GM19438 (cell line): ENCODE results near the gene UQCRFS1.
"Not testable (repeated sequence)": the region's sequence is repeated elsewhere in the genome, so short reads cannot be mapped to it uniquely, and the experiment has no call there.

ENCODE experiments used
- ATAC-seq: cut with Tn5 transposase; IDR thresholded peaks from one replicate; pipeline ENCODE4 v1.9.1; 2021; ENCODE audit warnings: low read depth; ENCODE audit not compliant: unreplicated experiment

UQCRFS1 gene

DNA sequence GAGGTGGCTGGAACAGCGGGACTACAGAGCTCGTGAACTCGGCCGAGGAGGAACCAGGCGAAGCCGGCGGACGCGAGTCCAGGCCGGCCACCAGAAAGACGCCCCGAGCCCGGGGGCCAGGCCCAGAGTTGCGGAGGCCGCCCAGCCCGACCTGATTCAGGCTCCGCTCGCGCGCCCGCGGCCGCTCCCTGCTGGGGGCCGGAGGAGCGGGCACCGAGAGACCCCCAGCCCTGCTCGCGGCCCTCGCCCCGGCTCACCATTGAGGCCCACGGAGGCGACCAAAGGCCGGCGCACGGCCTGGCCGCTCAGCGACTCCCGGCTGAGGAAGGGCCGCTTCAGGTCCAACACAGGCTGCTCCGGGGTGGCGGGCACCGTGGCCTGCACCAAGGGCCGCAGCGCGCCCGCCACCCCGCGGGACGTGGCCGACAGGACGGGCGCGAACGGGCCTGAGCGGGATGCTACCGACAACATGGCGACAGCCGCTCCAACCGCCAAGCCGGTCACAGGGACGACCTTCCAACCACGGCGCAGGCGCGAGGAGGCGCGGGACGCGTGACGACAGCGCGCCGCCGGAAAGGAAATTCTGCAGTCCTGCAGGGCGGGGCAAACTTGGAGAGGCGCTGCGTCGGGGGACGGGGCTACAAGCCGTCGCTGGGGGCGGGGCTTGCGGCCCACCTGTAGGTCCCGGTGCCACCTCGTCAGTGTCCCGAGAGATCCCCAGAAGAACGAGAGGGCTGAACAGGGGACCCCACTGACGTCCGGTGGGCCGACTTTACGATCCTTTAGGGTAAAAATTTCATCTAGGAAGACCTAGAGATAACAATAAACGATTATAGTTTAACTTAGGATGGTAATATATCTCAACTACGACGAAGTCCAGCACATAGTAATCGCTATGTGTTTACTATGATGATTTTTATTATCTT lies at the start of gene UQCRFS1:
Gene UQCRFS1, minus strand, starts transcription at position 504 of the 926 bp plus-strand sequence. Its CDS starts 33 bp downstream, at position 471.
- ATAC-seq = peak; percentile 95

DNA sequence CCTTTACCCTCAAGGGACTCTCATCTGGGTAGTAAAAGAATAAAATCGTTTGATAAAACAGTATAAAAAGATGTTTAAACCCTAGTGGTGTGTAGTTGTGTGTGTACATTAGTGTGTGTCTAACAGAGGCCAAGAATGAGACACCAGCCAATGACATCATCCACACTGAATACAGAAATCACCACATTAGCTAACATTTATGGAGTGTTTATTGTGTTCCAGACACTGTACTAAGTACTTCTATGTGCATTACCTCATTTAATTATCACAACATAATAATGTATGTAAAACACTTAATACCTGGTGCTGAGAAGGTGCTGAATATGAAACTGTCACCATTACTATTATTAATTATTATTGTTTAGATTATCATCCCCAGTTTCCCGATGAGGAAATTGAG lies 49.1 kb upstream of the UQCRFS1 start:
- ATAC-seq = no peak

GRCh38 chr19:29260477-29261317 lies 47.7 kb upstream of the UQCRFS1 start:
- no peak for ATAC-seq

DNA sequence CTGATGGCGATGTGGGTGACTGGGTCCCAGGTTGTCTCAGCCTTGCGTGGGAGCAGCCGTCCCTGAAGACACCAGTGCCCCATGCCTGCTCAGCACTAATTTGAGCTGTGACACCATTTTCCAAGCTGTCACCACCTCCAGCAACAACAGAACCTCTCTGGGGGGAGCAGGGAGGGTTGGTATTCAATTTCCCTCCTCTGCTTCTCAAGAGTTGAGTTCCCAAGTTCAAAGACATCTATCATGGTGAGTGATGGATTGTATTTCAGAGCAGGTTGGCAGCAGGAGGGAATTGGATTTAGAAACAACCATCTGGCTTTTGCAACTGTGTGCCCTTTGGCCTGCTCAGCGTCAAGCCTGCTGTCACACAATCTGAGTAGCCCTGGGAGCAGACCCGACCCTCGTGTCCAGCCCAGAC lies 46.9 kb upstream of the UQCRFS1 start:
- ATAC-seq = no peak

DNA sequence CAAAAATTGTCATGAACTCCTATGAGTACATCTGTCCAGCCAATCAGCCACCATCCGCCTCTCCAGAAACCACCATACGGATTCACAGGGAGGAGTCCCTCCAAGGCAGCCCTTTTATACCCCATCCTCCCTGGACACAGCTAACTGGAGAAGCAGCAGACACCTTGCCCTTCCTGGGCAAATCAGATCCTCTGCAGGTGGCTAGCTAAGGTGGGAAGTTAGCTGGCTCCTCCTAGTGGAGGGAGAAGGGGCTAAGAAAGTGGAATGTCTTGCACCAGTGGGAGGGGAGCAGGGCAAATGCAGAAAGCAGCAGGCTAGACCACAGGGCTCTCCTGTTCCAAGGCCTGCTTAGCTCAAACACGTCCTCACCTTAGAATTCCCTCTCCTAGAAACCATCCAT lies 46.2 kb upstream of the UQCRFS1 start:
- no peak for ATAC-seq

DNA sequence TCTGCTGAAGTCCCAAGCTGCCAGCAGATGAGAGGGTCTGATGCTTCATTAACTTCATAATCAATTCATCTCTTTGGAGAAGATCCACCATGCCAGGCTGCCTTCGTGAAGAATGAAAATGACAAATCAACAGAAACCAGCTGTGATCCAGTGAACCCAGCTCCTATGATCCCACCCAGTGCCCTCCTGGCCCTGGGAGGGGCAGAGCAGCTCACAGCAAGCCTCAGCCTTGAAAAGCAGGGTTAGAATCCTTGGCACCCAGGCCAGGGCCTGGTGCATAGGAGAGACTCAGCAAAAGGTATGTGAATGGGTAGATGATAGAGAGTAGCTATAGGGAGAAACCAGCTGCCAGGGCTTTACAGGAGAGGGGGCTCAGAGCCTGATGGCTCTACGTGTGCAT lies 43.6 kb upstream of the UQCRFS1 start:
- ATAC-seq = no peak

DNA sequence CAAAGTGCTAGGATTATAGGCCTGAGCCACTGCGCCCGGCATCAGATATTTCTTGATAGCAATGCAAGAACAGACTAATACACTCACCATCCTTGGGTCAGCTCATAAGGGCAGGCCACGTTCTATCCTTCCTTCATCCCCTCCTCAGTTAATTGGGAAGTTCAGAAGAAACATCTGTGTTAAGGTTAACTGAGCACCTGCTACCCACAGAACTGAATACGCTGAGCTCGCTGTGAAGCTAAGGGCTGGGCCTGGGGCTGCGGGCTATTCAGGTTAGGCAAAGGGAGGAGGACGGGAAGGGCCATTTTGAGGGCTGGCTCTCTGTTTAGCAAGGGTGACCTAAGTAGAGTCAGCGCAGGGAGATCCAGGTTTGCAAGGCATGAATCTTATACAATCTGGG lies 43.0 kb upstream of the UQCRFS1 start:
- ATAC-seq = no peak

DNA sequence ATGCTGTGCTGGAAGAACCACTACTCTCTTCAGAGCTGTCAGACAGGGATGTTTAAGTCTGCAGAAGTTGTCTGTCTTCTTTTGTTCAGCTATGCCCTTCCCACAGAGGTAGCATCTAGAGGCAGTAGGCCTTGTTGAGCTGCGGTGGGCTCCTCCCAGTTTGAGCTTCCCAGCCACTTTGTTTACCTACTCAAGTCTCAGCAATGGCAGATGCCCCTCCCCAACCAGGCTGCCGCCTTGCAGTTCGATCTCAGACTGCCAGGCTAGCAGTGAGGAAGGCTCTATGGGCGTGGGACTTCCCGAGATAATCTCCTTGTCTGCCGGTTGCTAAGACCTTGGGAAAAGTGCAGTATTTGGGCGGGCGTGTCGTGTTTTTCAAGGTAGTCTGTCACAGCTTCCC lies 42.1 kb upstream of the UQCRFS1 start:
- no peak for ATAC-seq

DNA sequence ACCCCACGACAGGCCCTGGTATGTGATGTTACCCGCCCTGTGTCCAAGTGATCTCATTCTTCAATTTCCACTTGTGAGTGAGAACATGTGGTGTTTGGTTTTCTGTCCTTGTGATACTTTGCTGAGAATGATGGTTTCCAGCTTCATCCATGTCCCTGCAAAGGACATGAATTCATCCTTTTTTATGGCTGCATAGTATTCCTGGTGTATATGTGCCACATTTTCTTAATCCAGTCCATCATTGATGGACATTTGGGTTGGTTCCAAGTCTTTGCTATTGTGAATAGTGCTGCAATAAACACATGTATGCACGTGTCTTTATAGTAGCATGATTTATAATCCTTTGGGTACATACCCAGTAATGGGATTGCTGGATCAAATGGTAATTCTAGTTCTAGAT lies 36.8 kb upstream of the UQCRFS1 start:
- ATAC-seq = not testable (repeated sequence)

DNA sequence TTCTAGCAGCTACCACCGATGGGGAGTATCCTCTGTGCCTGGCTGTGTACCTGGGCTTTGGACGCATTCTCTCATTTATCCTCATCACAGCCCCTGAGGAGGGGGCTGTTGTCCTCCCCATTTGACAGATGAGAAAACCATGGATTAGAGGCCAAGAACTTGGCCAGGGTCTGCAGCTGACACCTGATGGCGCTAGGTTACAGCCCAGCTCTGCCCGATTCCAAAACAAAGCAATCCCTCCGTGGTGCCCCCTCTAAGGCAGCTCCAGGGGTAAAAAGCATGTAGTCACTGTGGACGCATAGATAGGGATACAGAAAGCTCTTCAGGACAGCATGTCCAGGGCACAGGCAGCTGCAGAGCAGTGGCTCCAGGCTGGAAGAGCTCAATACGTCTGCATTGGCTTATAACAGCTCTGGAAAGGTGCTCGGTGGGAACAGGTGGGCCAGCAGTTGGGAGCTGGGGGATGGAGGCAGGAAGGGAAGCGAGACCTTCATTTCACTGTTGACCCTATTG lies 35.4 kb upstream of the UQCRFS1 start:
- ATAC-seq = no peak

DNA sequence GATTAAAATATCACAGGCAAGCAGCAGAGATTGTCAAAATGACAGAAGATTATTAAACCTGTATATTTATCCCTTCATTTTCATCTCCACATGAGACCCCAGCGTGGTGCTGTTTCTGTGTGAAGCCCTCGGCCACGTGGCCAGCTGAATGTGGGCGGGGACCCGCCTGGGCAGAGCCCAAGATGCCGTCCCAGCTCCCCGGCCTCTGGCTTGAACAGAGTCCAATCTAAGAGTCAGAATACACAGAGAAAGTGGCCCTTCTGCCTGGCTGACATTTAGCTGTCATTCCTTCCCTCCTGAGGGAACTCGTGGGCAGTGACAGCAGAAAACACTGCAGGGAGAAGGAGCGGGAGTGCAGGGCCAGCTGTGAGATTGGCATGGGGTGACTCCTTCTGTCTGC lies 34.9 kb upstream of the UQCRFS1 start:
- ATAC-seq = no peak

DNA sequence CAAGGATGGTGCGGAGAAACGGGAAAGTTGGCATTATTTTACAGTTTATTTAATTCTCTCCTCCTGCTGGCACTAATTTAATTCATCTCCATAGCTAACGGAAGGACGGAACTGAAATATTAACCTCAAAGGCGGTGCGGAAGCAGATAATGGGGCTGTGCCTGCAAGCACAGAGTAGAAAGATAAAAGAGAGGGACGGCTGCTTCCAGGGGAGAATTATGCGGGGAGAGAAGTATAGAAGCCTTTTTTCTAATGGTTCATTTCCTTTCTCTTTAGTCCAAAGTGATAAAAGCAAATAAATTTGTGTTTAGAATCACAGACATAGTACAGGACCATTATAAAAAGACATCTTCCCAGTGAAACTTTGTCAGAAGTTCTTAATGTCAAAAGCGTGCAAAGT lies 34.5 kb upstream of the UQCRFS1 start:
- ATAC-seq = no peak

DNA sequence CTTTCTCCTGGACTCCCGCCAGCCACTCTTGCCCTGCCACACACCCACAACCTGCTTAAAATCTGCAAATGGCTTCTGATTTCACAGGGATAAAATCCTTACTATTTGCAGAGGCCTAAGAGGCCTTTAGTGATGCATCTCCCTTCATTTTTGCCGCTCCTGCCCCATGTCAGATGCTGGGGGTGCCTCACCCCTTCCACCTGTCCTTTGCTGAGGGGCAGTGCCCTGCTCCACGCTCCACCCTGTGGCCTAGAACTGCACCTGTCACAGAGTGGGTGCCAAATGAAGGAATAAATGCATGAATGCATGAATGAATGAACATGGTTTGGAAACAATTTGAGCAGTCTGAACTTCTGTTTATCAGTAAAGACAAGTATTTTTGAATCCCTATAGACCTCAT lies 34.1 kb upstream of the UQCRFS1 start:
- ATAC-seq = no peak

GRCh38 chr19:29245215-29245614 lies 32.3 kb upstream of the UQCRFS1 start:
- ATAC-seq = no peak

DNA sequence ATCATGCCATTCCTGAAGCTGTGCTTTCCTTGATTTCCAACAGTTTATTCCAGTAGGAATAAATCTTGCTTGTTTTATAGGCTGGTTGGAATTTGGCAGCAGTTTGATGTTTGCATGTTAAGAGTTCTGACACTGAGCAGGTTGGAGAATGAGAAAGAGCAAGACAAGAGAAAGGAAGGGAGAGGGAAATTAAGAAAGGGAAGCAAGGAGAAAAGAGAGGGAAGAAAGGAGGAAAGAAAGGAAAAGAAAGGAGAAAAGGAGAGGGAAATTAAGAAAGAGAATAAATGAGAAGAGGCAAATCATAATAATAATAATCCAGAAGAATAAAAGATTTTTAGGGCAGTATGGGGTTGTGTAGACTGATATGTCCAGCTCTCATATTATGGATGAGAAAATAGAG lies 28.4 kb upstream of the UQCRFS1 start:
- ATAC-seq = no peak

GRCh38 chr19:29239213-29239776 lies 26.3 kb upstream of the UQCRFS1 start:
- ATAC-seq = no peak

- ATAC-seq = no peak
Measured at GRCh38 chr19:29233591-29233990, 20.6 kb upstream of the UQCRFS1 start.

GRCh38 chr19:29232315-29232852 lies 19.4 kb upstream of the UQCRFS1 start:
- ATAC-seq = no peak

- ATAC-seq = not testable (repeated sequence)
Measured at GRCh38 chr19:29231306-29231705, 18.4 kb upstream of the UQCRFS1 start.

DNA sequence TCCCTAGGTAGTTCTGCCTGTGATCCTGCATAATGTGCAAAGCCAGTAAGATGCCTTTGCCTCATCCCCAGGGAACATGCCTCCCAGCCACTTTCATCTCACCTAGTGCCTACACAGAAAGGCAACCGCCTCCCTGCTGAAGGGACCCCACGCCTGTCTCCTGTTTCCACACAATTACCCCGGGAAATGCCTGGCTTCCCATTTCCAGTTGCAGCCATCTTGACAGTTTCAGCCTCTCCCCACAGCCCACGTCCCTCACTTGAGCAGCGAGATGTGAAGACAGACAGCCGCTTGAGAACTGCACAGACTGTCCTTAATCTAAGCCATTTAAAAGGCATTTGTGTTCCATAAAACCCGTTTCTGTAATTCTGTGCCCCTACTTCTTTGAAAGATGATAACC lies 4.7 kb upstream of the UQCRFS1 start:
- ATAC-seq = no peak

DNA sequence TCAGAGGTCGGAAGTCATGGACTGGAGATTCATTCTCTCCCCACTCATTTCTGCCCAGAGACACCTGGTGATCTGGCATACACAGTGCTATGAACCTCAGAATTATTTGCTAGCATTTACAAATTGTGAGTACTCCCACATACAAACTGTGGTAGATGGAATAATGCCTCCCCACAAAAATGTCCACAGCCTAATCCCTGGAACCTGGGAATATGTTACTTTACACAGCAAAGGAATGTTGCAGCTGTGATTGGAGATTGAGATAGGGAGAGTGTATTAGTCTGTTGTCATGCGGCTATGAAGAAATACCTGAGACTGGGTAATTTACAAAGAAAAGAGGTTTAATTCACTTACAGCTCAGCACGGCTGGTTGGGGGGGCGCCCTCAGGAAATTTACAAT lies 3.1 kb upstream of the UQCRFS1 start:
- no peak for ATAC-seq
